Measurements from ENCODE around the gene COG5.

The COG5 gene

DNA sequence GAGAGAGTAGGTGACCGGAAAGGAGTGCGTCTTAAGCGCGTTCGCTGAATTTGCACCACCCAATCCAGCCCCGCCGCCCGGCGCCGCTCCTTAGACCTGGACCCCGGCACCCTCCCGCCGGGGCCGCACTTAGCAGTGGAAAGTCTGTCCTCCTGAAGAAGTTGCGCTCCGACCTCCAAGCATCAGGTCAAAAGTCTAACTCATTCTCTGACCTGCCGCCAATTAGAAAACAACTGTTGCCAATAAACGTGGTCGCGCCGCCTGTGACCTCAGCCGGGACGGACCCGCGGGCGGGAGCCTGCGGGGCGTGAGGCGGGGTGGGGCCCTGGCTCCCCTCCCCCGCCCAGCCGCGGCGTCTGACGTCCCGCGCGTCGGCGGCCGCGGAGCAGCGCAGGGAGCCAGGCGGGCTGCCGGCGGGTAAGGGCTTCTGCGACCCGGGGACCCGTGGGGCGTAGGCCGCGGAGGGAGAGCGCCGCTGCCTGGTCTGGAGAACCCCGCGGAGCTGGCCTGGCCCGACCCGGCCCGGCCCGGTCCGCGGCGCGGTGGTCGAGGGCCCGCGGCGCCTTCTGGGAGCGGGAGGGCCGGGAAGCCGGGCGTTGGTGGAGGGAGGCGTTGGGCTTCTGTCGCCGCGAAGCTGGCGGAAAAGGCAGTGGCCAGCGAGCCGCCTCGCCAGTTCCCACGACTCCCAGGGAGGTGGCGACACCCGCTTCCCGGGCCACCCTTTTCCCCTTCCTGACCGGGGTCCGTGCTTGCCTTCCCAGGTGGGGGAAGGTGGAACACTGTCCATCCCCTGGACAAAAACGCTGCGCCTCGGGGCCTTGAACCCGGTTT, 16.4 kb upstream of the COG5 start, which contains the start of gene BCAP29 (continued):
- TF ChIP-seq, protein P1, sequence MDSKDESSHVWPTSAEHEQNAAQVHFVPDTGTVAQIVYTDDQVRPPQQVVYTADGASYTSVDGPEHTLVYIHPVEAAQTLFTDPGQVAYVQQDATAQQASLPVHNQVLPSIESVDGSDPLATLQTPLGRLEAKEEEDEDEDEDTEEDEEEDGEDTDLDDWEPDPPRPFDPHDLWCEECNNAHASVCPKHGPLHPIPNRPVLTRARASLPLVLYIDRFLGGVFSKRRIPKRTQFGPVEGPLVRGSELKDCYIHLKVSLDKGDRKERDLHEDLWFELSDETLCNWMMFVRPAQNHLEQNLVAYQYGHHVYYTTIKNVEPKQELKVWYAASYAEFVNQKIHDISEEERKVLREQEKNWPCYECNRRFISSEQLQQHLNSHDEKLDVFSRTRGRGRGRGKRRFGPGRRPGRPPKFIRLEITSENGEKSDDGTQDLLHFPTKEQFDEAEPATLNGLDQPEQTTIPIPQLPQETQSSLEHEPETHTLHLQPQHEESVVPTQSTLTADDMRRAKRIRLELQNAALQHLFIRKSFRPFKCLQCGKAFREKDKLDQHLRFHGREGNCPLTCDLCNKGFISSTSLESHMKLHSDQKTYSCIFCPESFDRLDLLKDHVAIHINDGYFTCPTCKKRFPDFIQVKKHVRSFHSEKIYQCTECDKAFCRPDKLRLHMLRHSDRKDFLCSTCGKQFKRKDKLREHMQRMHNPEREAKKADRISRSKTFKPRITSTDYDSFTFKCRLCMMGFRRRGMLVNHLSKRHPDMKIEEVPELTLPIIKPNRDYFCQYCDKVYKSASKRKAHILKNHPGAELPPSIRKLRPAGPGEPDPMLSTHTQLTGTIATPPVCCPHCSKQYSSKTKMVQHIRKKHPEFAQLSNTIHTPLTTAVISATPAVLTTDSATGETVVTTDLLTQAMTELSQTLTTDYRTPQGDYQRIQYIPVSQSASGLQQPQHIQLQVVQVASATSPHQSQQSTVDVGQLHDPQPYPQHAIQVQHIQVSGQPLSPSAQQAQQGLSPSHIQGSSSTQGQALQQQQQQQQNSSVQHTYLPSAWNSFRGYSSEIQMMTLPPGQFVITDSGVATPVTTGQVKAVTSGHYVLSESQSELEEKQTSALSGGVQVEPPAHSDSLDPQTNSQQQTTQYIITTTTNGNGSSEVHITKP (tag by site-specific recombination; IDR thresholded peaks at IDR 0.05) = no peak
- TF ChIP-seq, protein P2, sequence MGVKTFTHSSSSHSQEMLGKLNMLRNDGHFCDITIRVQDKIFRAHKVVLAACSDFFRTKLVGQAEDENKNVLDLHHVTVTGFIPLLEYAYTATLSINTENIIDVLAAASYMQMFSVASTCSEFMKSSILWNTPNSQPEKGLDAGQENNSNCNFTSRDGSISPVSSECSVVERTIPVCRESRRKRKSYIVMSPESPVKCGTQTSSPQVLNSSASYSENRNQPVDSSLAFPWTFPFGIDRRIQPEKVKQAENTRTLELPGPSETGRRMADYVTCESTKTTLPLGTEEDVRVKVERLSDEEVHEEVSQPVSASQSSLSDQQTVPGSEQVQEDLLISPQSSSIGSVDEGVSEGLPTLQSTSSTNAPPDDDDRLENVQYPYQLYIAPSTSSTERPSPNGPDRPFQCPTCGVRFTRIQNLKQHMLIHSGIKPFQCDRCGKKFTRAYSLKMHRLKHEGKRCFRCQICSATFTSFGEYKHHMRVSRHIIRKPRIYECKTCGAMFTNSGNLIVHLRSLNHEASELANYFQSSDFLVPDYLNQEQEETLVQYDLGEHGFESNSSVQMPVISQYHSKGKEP (tag by site-specific recombination; IDR thresholded peaks at IDR 0.05) = 0 out of 2 replicates have a peak, but pooled peaks have one; percentile 41
- TF ChIP-seq ZFP69B (tag by site-specific recombination; IDR thresholded peaks at IDR 0.05) = peak; percentile 46; the same call in 1 of the 2 replicates
- TF ChIP-seq ZNF677 (tag by site-specific recombination; IDR thresholded peaks at IDR 0.05) = 0 out of 2 replicates have a peak, but pooled peaks have one; percentile 7
- TF ChIP-seq, protein P3, sequence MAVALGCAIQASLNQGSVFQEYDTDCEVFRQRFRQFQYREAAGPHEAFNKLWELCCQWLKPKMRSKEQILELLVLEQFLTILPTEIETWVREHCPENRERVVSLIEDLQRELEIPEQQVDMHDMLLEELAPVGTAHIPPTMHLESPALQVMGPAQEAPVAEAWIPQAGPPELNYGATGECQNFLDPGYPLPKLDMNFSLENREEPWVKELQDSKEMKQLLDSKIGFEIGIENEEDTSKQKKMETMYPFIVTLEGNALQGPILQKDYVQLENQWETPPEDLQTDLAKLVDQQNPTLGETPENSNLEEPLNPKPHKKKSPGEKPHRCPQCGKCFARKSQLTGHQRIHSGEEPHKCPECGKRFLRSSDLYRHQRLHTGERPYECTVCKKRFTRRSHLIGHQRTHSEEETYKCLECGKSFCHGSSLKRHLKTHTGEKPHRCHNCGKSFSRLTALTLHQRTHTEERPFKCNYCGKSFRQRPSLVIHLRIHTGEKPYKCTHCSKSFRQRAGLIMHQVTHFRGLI (tag by site-specific recombination; IDR thresholded peaks at IDR 0.05) = peak; percentile 83
- TF ChIP-seq, protein P4, sequence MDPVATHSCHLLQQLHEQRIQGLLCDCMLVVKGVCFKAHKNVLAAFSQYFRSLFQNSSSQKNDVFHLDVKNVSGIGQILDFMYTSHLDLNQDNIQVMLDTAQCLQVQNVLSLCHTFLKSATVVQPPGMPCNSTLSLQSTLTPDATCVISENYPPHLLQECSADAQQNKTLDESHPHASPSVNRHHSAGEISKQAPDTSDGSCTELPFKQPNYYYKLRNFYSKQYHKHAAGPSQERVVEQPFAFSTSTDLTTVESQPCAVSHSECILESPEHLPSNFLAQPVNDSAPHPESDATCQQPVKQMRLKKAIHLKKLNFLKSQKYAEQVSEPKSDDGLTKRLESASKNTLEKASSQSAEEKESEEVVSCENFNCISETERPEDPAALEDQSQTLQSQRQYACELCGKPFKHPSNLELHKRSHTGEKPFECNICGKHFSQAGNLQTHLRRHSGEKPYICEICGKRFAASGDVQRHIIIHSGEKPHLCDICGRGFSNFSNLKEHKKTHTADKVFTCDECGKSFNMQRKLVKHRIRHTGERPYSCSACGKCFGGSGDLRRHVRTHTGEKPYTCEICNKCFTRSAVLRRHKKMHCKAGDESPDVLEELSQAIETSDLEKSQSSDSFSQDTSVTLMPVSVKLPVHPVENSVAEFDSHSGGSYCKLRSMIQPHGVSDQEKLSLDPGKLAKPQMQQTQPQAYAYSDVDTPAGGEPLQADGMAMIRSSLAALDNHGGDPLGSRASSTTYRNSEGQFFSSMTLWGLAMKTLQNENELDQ (tag by site-specific recombination; IDR thresholded peaks at IDR 0.05; ENCODE audit: low read depth) = no peak
- TF ChIP-seq ZNF792 (tag by site-specific recombination; IDR thresholded peaks at IDR 0.05) = no peak
- TF ChIP-seq, protein P5, sequence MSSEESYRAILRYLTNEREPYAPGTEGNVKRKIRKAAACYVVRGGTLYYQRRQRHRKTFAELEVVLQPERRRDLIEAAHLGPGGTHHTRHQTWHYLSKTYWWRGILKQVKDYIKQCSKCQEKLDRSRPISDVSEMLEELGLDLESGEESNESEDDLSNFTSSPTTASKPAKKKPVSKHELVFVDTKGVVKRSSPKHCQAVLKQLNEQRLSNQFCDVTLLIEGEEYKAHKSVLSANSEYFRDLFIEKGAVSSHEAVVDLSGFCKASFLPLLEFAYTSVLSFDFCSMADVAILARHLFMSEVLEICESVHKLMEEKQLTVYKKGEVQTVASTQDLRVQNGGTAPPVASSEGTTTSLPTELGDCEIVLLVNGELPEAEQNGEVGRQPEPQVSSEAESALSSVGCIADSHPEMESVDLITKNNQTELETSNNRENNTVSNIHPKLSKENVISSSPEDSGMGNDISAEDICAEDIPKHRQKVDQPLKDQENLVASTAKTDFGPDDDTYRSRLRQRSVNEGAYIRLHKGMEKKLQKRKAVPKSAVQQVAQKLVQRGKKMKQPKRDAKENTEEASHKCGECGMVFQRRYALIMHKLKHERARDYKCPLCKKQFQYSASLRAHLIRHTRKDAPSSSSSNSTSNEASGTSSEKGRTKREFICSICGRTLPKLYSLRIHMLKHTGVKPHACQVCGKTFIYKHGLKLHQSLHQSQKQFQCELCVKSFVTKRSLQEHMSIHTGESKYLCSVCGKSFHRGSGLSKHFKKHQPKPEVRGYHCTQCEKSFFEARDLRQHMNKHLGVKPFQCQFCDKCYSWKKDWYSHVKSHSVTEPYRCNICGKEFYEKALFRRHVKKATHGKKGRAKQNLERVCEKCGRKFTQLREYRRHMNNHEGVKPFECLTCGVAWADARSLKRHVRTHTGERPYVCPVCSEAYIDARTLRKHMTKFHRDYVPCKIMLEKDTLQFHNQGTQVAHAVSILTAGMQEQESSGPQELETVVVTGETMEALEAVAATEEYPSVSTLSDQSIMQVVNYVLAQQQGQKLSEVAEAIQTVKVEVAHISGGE (tag by site-specific recombination; conservative IDR thresholded peaks at IDR 0.05; ENCODE audit: low read depth) = peak; percentile 74
- TF ChIP-seq ZNF121 (tag by site-specific recombination; IDR thresholded peaks at IDR 0.05) = 0 out of 2 replicates have a peak, but pooled peaks have one; percentile 19
- peak; percentile 88; the same call in 1 of the 2 replicates for TF ChIP-seq ZNF610 (tag by site-specific recombination; IDR thresholded peaks at IDR 0.05; ENCODE audit: borderline replicate concordance)
- peak; percentile 89 for TF ChIP-seq ZNF335 (tag by site-specific recombination; conservative IDR thresholded peaks at IDR 0.05)
- TF ChIP-seq, protein P6, sequence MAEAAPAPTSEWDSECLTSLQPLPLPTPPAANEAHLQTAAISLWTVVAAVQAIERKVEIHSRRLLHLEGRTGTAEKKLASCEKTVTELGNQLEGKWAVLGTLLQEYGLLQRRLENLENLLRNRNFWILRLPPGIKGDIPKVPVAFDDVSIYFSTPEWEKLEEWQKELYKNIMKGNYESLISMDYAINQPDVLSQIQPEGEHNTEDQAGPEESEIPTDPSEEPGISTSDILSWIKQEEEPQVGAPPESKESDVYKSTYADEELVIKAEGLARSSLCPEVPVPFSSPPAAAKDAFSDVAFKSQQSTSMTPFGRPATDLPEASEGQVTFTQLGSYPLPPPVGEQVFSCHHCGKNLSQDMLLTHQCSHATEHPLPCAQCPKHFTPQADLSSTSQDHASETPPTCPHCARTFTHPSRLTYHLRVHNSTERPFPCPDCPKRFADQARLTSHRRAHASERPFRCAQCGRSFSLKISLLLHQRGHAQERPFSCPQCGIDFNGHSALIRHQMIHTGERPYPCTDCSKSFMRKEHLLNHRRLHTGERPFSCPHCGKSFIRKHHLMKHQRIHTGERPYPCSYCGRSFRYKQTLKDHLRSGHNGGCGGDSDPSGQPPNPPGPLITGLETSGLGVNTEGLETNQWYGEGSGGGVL (tag by site-specific recombination; IDR thresholded peaks at IDR 0.05) = no peak; the same call in 1 of the 2 replicates
- TF ChIP-seq ZNF433 (tag by site-specific recombination; IDR thresholded peaks at IDR 0.05; ENCODE audit: low read depth) = no peak
- TF ChIP-seq ZNF239 (tag by site-specific recombination; IDR thresholded peaks at IDR 0.05) = no peak
- peak; percentile 72; the same call in 1 of the 2 replicates for TF ChIP-seq ZNF626 (tag by site-specific recombination; IDR thresholded peaks at IDR 0.05)
- TF ChIP-seq ZNF391 (tag by site-specific recombination; IDR thresholded peaks at IDR 0.05; ENCODE audit: borderline replicate concordance, low read depth) = no peak
- no peak for TF ChIP-seq ZNF558 (tag by site-specific recombination; IDR thresholded peaks at IDR 0.05)
- TF ChIP-seq, protein P7, sequence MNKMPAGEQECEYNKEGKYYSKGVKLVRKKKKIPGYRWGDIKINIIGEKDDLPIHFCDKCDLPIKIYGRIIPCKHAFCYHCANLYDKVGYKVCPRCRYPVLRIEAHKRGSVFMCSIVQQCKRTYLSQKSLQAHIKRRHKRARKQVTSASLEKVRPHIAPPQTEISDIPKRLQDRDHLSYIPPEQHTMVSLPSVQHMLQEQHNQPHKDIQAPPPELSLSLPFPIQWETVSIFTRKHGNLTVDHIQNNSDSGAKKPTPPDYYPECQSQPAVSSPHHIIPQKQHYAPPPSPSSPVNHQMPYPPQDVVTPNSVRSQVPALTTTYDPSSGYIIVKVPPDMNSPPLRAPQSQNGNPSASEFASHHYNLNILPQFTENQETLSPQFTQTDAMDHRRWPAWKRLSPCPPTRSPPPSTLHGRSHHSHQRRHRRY (tag by site-specific recombination; IDR thresholded peaks at IDR 0.05) = no peak

Measured in HEK293 (cell line).